ENCODE data around the gene EFL1.

Gene EFL1

GRCh38 chr15:82114660-82115059 is 147.9 kb downstream of the EFL1 start:
- DNase-seq: no peak
- no peak for TF ChIP-seq POLR2A (IDR thresholded peaks at IDR 0.05; ENCODE audit: low read length)
- TF ChIP-seq GATA1 (IDR thresholded peaks at IDR 0.05; ENCODE audit: low read depth, low read length): no peak

- DNase-seq: no peak
- TF ChIP-seq GATA1 (IDR thresholded peaks at IDR 0.05; ENCODE audit: low read depth, low read length): no peak
- no peak for TF ChIP-seq POLR2A (IDR thresholded peaks at IDR 0.05; ENCODE audit: low read length)
These were observed 149.3 kb downstream of the EFL1 start for GRCh38 chr15:82113106-82113715.

- DNase-seq: no peak
These were observed 150.6 kb downstream of the EFL1 start for GRCh38 chr15:82111918-82112317.

GRCh38 chr15:82110144-82110543 is 152.4 kb downstream of the EFL1 start:
- DNase-seq: peak; percentile 25 to 85
- no peak for TF ChIP-seq GATA1 (IDR thresholded peaks at IDR 0.05; ENCODE audit: low read depth, low read length)
- no peak for TF ChIP-seq POLR2A (IDR thresholded peaks at IDR 0.05; ENCODE audit: low read length)

More at GRCh38 chr15:82111918-82112317, 150.6 kb downstream of the EFL1 start:
- no peak for TF ChIP-seq POLR2A (IDR thresholded peaks at IDR 0.05; ENCODE audit: low read length)
- no peak for TF ChIP-seq GATA1 (IDR thresholded peaks at IDR 0.05; ENCODE audit: low read depth, low read length)

- TF ChIP-seq POLR2A (IDR thresholded peaks at IDR 0.05; ENCODE audit: low read length) (no peak), GATA1 (IDR thresholded peaks at IDR 0.05; ENCODE audit: low read depth, low read length) (no peak)
- DNase-seq: peak; percentile 61 to 78
These were observed 153.9 kb downstream of the EFL1 start for GRCh38 chr15:82108489-82109078.

- TF ChIP-seq GATA1 (IDR thresholded peaks at IDR 0.05; ENCODE audit: low read depth, low read length): no peak
- no peak for TF ChIP-seq POLR2A (IDR thresholded peaks at IDR 0.05; ENCODE audit: low read length)
- DNase-seq: no peak
These were observed 155.9 kb downstream of the EFL1 start for GRCh38 chr15:82106679-82107078.

- TF ChIP-seq GATA1 (IDR thresholded peaks at IDR 0.05; ENCODE audit: low read depth, low read length) (no peak), POLR2A (IDR thresholded peaks at IDR 0.05; ENCODE audit: low read length) (no peak)
- no peak for DNase-seq
These were observed 156.9 kb downstream of the EFL1 start for GRCh38 chr15:82105451-82106215.

GRCh38 chr15:82103468-82103867 is 159.1 kb downstream of the EFL1 start:
- TF ChIP-seq POLR2A (IDR thresholded peaks at IDR 0.05; ENCODE audit: low read length): no peak
- TF ChIP-seq GATA1 (IDR thresholded peaks at IDR 0.05; ENCODE audit: low read depth, low read length): no peak
- DNase-seq: no peak

GRCh38 chr15:82100111-82100929 is 162.2 kb downstream of the EFL1 start:
- no peak for TF ChIP-seq GATA1 (IDR thresholded peaks at IDR 0.05; ENCODE audit: low read depth, low read length)
- TF ChIP-seq POLR2A (IDR thresholded peaks at IDR 0.05; ENCODE audit: low read length): no peak
- no peak for DNase-seq

- TF ChIP-seq POLR2A (IDR thresholded peaks at IDR 0.05; ENCODE audit: low read length) (no peak), GATA1 (IDR thresholded peaks at IDR 0.05; ENCODE audit: low read depth, low read length) (no peak)
- DNase-seq: no peak
These were observed 163.9 kb downstream of the EFL1 start for GRCh38 chr15:82098674-82099073.

GRCh38 chr15:82095803-82096202 is 166.7 kb downstream of the EFL1 start:
- TF ChIP-seq POLR2A (IDR thresholded peaks at IDR 0.05; ENCODE audit: low read length) (no peak), GATA1 (IDR thresholded peaks at IDR 0.05; ENCODE audit: low read depth, low read length) (no peak)
- no peak for DNase-seq

GRCh38 chr15:82093774-82094211 is 168.7 kb downstream of the EFL1 start:
- DNase-seq: peak in 1 of 2 experiments; percentile 10
- TF ChIP-seq GATA1 (IDR thresholded peaks at IDR 0.05; ENCODE audit: low read depth, low read length) (no peak), POLR2A (IDR thresholded peaks at IDR 0.05; ENCODE audit: low read length) (no peak)

- TF ChIP-seq GATA1 (IDR thresholded peaks at IDR 0.05; ENCODE audit: low read depth, low read length) (no peak), POLR2A (IDR thresholded peaks at IDR 0.05; ENCODE audit: low read length) (no peak)
These were observed 169.2 kb downstream of the EFL1 start for GRCh38 chr15:82093325-82093724.

More at GRCh38 chr15:82093325-82093724, 169.2 kb downstream of the EFL1 start:
- DNase-seq: no peak

Data from erythroblast (primary cell).